OCI-LY1 (cell line): ENCODE data around the gene BABAM2.

Experiments used
- EZH2 ChIP-seq: fragments of 200-600 bp; sonication (generic), shearing (Covaris generic); IDR thresholded peaks from 2 replicates; pipeline ENCODE4 v1.8.0; 2017; ENCODE audit warnings: borderline replicate concordance, mixed run types, mild to moderate bottlenecking, antibody characterized with exemption, low read length, moderate library complexity, mixed read lengths
- TF ChIP-seq, protein P1 (sequence below): fragments of 200-600 bp; sonication (generic), shearing (Covaris generic); IDR thresholded peaks from 2 replicates; pipeline ENCODE4 v1.5.1; 2017; ENCODE audit warnings: mild to moderate bottlenecking, antibody characterized with exemption, low read length, moderate library complexity, mixed read lengths

DNA sequence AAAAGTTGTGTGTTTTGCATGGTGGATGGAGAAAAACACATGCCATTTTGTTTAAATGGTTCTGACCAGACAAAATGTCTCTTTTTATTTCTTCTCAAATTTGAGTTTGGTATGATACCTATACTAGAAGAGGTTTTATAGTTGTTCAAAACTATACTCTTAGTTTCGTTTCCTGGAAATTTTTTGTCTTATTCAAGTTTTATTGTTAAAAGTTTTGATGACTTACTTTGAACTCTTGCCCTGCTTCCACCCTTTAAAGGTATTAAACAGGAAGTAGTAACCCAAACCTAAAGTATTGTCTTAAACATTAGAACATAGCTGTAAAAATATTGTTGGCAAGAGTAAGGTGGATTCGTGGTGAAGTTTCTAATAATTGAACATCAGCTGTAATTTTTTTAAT lies 98.2 kb downstream of the BABAM2 start:
- TF ChIP-seq, protein P1, sequence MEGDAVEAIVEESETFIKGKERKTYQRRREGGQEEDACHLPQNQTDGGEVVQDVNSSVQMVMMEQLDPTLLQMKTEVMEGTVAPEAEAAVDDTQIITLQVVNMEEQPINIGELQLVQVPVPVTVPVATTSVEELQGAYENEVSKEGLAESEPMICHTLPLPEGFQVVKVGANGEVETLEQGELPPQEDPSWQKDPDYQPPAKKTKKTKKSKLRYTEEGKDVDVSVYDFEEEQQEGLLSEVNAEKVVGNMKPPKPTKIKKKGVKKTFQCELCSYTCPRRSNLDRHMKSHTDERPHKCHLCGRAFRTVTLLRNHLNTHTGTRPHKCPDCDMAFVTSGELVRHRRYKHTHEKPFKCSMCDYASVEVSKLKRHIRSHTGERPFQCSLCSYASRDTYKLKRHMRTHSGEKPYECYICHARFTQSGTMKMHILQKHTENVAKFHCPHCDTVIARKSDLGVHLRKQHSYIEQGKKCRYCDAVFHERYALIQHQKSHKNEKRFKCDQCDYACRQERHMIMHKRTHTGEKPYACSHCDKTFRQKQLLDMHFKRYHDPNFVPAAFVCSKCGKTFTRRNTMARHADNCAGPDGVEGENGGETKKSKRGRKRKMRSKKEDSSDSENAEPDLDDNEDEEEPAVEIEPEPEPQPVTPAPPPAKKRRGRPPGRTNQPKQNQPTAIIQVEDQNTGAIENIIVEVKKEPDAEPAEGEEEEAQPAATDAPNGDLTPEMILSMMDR = no peak
- TF ChIP-seq EZH2 = no peak
